ENCODE data around the gene ABCC5.

DNA sequence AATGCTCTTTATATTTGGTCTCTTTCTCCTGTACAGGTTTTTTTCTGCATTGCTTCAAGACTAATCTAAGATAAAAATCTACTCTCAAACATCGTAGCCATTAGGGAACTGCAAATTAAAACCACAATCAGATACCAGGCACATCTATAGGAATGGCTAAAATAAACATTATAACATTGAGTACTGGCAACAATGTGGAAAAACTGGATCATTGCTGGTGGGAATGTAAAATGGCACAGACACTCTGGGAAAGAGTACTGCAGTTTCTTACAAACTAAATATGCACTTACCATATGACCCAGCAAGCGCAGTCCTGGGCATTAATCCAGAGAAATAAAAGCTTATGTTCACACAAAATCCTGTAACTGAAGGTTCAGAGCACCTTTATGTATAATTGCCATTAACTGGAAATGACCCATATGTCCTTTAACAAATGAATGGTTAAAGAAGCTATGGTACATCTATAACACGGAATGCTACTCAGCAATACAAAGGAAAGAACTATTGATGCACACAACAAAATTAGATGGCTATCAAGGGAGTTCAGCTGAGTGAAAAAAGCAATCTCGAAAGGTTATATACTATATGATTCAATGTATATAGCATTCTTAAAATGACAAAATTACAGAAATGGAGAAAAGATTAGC, 6.3 kb downstream of the ABCC5 start:
- TF ChIP-seq, protein P1, sequence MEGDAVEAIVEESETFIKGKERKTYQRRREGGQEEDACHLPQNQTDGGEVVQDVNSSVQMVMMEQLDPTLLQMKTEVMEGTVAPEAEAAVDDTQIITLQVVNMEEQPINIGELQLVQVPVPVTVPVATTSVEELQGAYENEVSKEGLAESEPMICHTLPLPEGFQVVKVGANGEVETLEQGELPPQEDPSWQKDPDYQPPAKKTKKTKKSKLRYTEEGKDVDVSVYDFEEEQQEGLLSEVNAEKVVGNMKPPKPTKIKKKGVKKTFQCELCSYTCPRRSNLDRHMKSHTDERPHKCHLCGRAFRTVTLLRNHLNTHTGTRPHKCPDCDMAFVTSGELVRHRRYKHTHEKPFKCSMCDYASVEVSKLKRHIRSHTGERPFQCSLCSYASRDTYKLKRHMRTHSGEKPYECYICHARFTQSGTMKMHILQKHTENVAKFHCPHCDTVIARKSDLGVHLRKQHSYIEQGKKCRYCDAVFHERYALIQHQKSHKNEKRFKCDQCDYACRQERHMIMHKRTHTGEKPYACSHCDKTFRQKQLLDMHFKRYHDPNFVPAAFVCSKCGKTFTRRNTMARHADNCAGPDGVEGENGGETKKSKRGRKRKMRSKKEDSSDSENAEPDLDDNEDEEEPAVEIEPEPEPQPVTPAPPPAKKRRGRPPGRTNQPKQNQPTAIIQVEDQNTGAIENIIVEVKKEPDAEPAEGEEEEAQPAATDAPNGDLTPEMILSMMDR (IDR thresholded peaks at IDR 0.05; ENCODE audit: insufficient read depth, low read length, poor library complexity, severe bottlenecking), result no peak
- no peak for TF ChIP-seq EZH2phosphoT487 (conservative IDR thresholded peaks at IDR 0.05; ENCODE audit: low read length)
